H9 (cell line): ENCODE measurements around the gene DAB1. TPM values are rescaled to one million over a fixed set of nuclear protein-coding genes. Genes with fewer than 3 reads are reported as not detected.

ENCODE experiments used
- DNase-seq: peaks from one replicate; pipeline ENCODE4 v3.0.0-alpha.2; 2017
- H2AFZ ChIP-seq: one replicate; pipeline ENCODE4 v1.6.1; 2013; ENCODE audit warnings: mild to moderate bottlenecking, low read length, control low read depth, moderate library complexity
- H2AK5ac ChIP-seq: 2 replicates; pipeline ENCODE4 v1.6.1; 2013; ENCODE audit warnings: low read length, control low read depth, mixed read lengths; ENCODE audit not compliant: insufficient read length
- H2BK120ac ChIP-seq: one replicate; pipeline ENCODE4 v1.6.1; 2013; ENCODE audit warnings: low read depth, mild to moderate bottlenecking, low read length, control low read depth, inconsistent platforms; ENCODE audit not compliant: poor library complexity, severe bottlenecking
- H2BK12ac ChIP-seq: 2 replicates; pipeline ENCODE4 v1.6.1; 2013; ENCODE audit warnings: low read length, control low read depth, mixed read lengths, low read depth; ENCODE audit not compliant: insufficient read length
- H2BK15ac ChIP-seq: 2 replicates; pipeline ENCODE4 v1.6.1; 2013; ENCODE audit warnings: low read depth, low read length, control low read depth
- H2BK20ac ChIP-seq: one replicate; pipeline ENCODE4 v1.6.1; 2013; ENCODE audit warnings: low read depth, mild to moderate bottlenecking, low read length, control low read depth, inconsistent platforms; ENCODE audit not compliant: poor library complexity, severe bottlenecking
- H2BK5ac ChIP-seq: 2 replicates; pipeline ENCODE4 v1.6.1; 2013; ENCODE audit warnings: low read length, control low read depth, mixed read lengths; ENCODE audit not compliant: insufficient read length
- H3K14ac ChIP-seq: 2 replicates; pipeline ENCODE4 v1.6.1; 2013; ENCODE audit warnings: low read length, control low read depth; ENCODE audit not compliant: insufficient read depth
- H3K18ac ChIP-seq: 2 replicates; pipeline ENCODE4 v1.6.1; 2013; ENCODE audit warnings: low read depth, mild to moderate bottlenecking, mixed read lengths, low read length, control low read depth; ENCODE audit not compliant: insufficient read length
- H3K23ac ChIP-seq: 2 replicates; pipeline ENCODE4 v1.6.1; 2013; ENCODE audit warnings: low read length, control low read depth, mixed read lengths, low read depth; ENCODE audit not compliant: insufficient read length
- H3K23me2 ChIP-seq: 2 replicates; pipeline ENCODE4 v1.6.1; 2013; ENCODE audit warnings: low read depth, mild to moderate bottlenecking, mixed read lengths, low read length, control low read depth; ENCODE audit not compliant: insufficient read length, poor library complexity, severe bottlenecking
- H3K27ac ChIP-seq: 2 replicates; pipeline ENCODE4 v1.5.1; 2013; ENCODE audit warnings: low read length, control low read depth, mixed read lengths, low read depth; ENCODE audit not compliant: insufficient read length
- H3K27me3 ChIP-seq: 2 replicates; pipeline ENCODE4 v1.6.1; 2013; ENCODE audit warnings: low read length, control low read depth, inconsistent platforms; ENCODE audit not compliant: insufficient read depth
- H3K4ac ChIP-seq: 2 replicates; pipeline ENCODE4 v1.6.1; 2013; ENCODE audit warnings: low read depth, mild to moderate bottlenecking, control low read depth, inconsistent platforms, low read length, moderate library complexity
- H3K4me1 ChIP-seq: 2 replicates; pipeline ENCODE4 v1.6.1; 2013; ENCODE audit warnings: low read length, control low read depth, inconsistent platforms; ENCODE audit not compliant: insufficient read depth
- H3K4me2 ChIP-seq: 2 replicates; pipeline ENCODE4 v1.6.1; 2013; ENCODE audit warnings: low read length, control low read depth, mixed read lengths; ENCODE audit not compliant: insufficient read length, insufficient read depth
- H3K56ac ChIP-seq: 2 replicates; pipeline ENCODE4 v1.6.1; 2013; ENCODE audit warnings: low read depth, mild to moderate bottlenecking, mixed read lengths, low read length, control low read depth; ENCODE audit not compliant: insufficient read length
- H3K79me1 ChIP-seq: 2 replicates; pipeline ENCODE4 v1.6.1; 2013; ENCODE audit warnings: low read depth, mild to moderate bottlenecking, moderate library complexity, low read length, control low read depth, inconsistent platforms; ENCODE audit not compliant: insufficient read depth, poor library complexity, severe bottlenecking
- H3K79me2 ChIP-seq: 2 replicates; pipeline ENCODE4 v1.6.1; 2013; ENCODE audit warnings: low read length, control low read depth, inconsistent platforms; ENCODE audit not compliant: insufficient read depth
- H3K9ac ChIP-seq: 2 replicates; pipeline ENCODE4 v1.6.1; 2013; ENCODE audit warnings: low read length, control low read depth, mixed read lengths; ENCODE audit not compliant: insufficient read length; ENCODE audit errors: extremely low read depth
- H3K9me3 ChIP-seq: one replicate; pipeline ENCODE4 v1.6.1; 2013; ENCODE audit warnings: low read depth, low read length, inconsistent platforms; ENCODE audit not compliant: control insufficient read depth
- H3T11ph ChIP-seq: one replicate; pipeline ENCODE4 v1.6.1; 2013; ENCODE audit warnings: mild to moderate bottlenecking, low read length, control low read depth, inconsistent platforms
- H4K20me1 ChIP-seq: one replicate; pipeline ENCODE4 v1.6.1; 2013; ENCODE audit not compliant: control insufficient read depth, insufficient read length, insufficient read depth
- H4K5ac ChIP-seq: 2 replicates; pipeline ENCODE4 v1.6.1; 2013; ENCODE audit warnings: low read depth, mild to moderate bottlenecking, mixed read lengths, low read length, control low read depth; ENCODE audit not compliant: insufficient read length
- H4K8ac ChIP-seq: replicated peaks from 2 replicates; pipeline ENCODE4 v1.6.1; 2013; ENCODE audit warnings: low read length, control low read depth, mixed read lengths, low read depth; ENCODE audit not compliant: insufficient read length
- H4K91ac ChIP-seq: 2 replicates; pipeline ENCODE4 v1.6.1; 2013; ENCODE audit warnings: low read depth, mild to moderate bottlenecking, moderate library complexity, mixed read lengths, low read length, control low read depth; ENCODE audit not compliant: insufficient read length
- H3K27ac Mint-ChIP-seq, 3 experiments: 2 replicates in 2 of 3; 3 replicates in 1 of 3; pipeline ENCODE4 v1.8.0; 2020 to 2021; ENCODE audit warnings: mixed read lengths in 3 of 3, mild to moderate bottlenecking in 1 of 3, moderate library complexity in 1 of 3
- H3K27me3 Mint-ChIP-seq: 2 replicates; pipeline ENCODE4 v1.8.0; 2021; ENCODE audit warnings: low read depth, mild to moderate bottlenecking, moderate library complexity, mixed read lengths
- H3K36me3 Mint-ChIP-seq, 3 experiments: 2 replicates in 2 of 3; 3 replicates in 1 of 3; pipeline ENCODE4 v1.8.0; 2020 to 2021; ENCODE audit warnings: low read depth in 3 of 3, mixed read lengths in 3 of 3; ENCODE audit not compliant: insufficient read depth in 1 of 3
- H3K4me1 Mint-ChIP-seq, 2 experiments: 2 replicates each; pipeline ENCODE4 v1.8.0; 2020; ENCODE audit warnings: mixed read lengths in 2 of 2
- H3K4me3 Mint-ChIP-seq, 2 experiments: 2 replicates in 1 of 2; 3 replicates in 1 of 2; pipeline ENCODE4 v1.8.0; 2020 to 2021; ENCODE audit warnings: mild to moderate bottlenecking in 2 of 2, mixed read lengths in 2 of 2, moderate library complexity in 1 of 2
- H3K9me3 Mint-ChIP-seq, 2 experiments: 2 replicates in 1 of 2; 3 replicates in 1 of 2; pipeline ENCODE4 v1.8.0; 2020; ENCODE audit warnings: mild to moderate bottlenecking in 2 of 2, mixed read lengths in 2 of 2, moderate library complexity in 1 of 2
- CTCF ChIP-seq: fragments of 200-600 bp; sonication (generic); conservative IDR thresholded peaks from 3 replicates; pipeline ENCODE4 v1.8.0; 2021; ENCODE audit warnings: antibody characterized with exemption, mild to moderate bottlenecking
- WGBS: extraction: QIAGEN DNeasy Blood & Tissue Kit; methylation state at CpG from one replicate; pipeline ENCODE4 v1.1.7; 2013; ENCODE audit warnings: missing lambda C conversion rate, low lambda C conversion rate, mixed read lengths; ENCODE audit not compliant: insufficient read length; ENCODE audit errors: extremely low coverage; 5-methylcytosine and 5-hydroxymethylcytosine counted together
- total RNA-seq: library from RNA; stranded (reverse); gene quantifications from 2 replicates; pipeline ENCODE4 v1.2.1, GENCODE V29; 2021

Gene DAB1
- total RNA-seq, 1 experiment from 2014 or later: 9.3 TPM

- H3K56ac ChIP-seq: no peak overlapping the region
- no peak overlapping the region for H3K14ac ChIP-seq
- no peak overlapping the region for H2BK20ac ChIP-seq
- no peak overlapping the region for H3K27ac Mint-ChIP-seq
- H4K91ac ChIP-seq: no peak overlapping the region
- no peak overlapping the region for H3K27ac ChIP-seq
- H2BK15ac ChIP-seq: no peak overlapping the region
- H3K9me3 Mint-ChIP-seq: no peaks in the 10 kb centered on the region
- DNase-seq: no peak
- H3K27me3 Mint-ChIP-seq: peaks cover 31% of the 10 kb centered on the region
- H2BK5ac ChIP-seq: no peak overlapping the region
- H4K20me1 ChIP-seq: no peaks in the 10 kb centered on the region
- no peaks in the 10 kb centered on the region; the same call in 1 of the 2 replicates for H3K4me1 ChIP-seq
- H3K27me3 ChIP-seq: no peaks in the 10 kb centered on the region
- peaks cover 16 to 18% of the 10 kb centered on the region in 2 experiments for H3K4me1 Mint-ChIP-seq
- no peak overlapping the region for H4K8ac ChIP-seq
- no peak for TF ChIP-seq CTCF
- H2BK120ac ChIP-seq: no peak overlapping the region
- H2BK12ac ChIP-seq: no peak overlapping the region
- no peaks in the 10 kb centered on the region for H3K79me1 ChIP-seq
- peaks cover 0 to under 1% (median 0%) of the 10 kb centered on the region in 3 experiments; a peak in 1 of 7 replicates for H3K36me3 Mint-ChIP-seq
- H3K79me2 ChIP-seq: peaks cover 3% of the 10 kb centered on the region; the same call in 1 of the 2 replicates
- no peak overlapping the region for H3K23ac ChIP-seq
- no peak overlapping the region for H4K5ac ChIP-seq
- H3K4me2 ChIP-seq: no peak overlapping the region
- no CpG with 5 or more reads among the region's 4 CpGs for WGBS
- no peak overlapping the region for H2AFZ ChIP-seq
- H3K23me2 ChIP-seq: peaks cover 24% of the 10 kb centered on the region
- H3K18ac ChIP-seq: no peak overlapping the region
- no peak overlapping the region for H2AK5ac ChIP-seq
- no peak overlapping the region for H3K4me3 Mint-ChIP-seq
- no peak overlapping the region for H3K9ac ChIP-seq
- no peak overlapping the region for H3K4ac ChIP-seq
- H3T11ph ChIP-seq: no peak overlapping the region
- no peaks in the 10 kb centered on the region for H3K9me3 ChIP-seq
Measured at GRCh38 chr1:57418971-57419370, 4.9 kb downstream of the DAB1 start.
